Activated B cell treated with CpG ODN at 0.5 μM for 24 hours (primary cell): ENCODE data around the gene CPA3. TPM values are rescaled to one million over a fixed set of nuclear protein-coding genes. Genes with fewer than 3 reads are reported as not detected.

Experiments
- ATAC-seq: fragments of 200-7000 bp; cut with Tn5 transposase; one replicate; pipeline ENCODE4 v1.10.0; 2021; ENCODE audit warnings: low read depth, mild to moderate bottlenecking, moderate library complexity
- CTCF ChIA-PET: fragments of 350-600 bp; sonication (Branson Sonifier 250); formaldehyde crosslinking; loops from one replicate; lab custom pipeline; 2021; ENCODE audit warnings: antibody characterized with exemption; lab: Charles Lee
- POLR2A ChIA-PET: fragments of 350-600 bp; sonication (Branson Sonifier 250); formaldehyde crosslinking; loops from one replicate; lab custom pipeline; 2021; ENCODE audit warnings: antibody characterized with exemption; lab: Charles Lee
- DNase-seq: peaks from one replicate; pipeline ENCODE4 v3.0.0; 2022
- H3K27ac Mint-ChIP-seq: one replicate; pipeline ENCODE4 v1.8.0; 2020; ENCODE audit warnings: mixed read lengths
- H3K27me3 Mint-ChIP-seq: one replicate; pipeline ENCODE4 v1.8.0; 2021; ENCODE audit warnings: mixed read lengths
- H3K36me3 Mint-ChIP-seq: one replicate; pipeline ENCODE4 v1.8.0; 2021; ENCODE audit warnings: low read depth, mixed read lengths
- H3K4me1 Mint-ChIP-seq: one replicate; pipeline ENCODE4 v1.8.0; 2021; ENCODE audit warnings: mixed read lengths
- H3K4me3 Mint-ChIP-seq: one replicate; pipeline ENCODE4 v1.8.0; 2020; ENCODE audit warnings: mild to moderate bottlenecking, mixed read lengths
- H3K9me3 Mint-ChIP-seq: one replicate; pipeline ENCODE4 v1.8.0; 2020; ENCODE audit warnings: mixed read lengths
- CTCF ChIP-seq: fragments of 200-600 bp; IDR thresholded peaks from one replicate; pipeline ENCODE4 v1.8.0; 2022; ENCODE audit warnings: antibody characterized with exemption, mild to moderate bottlenecking
- intact Hi-C: fragments of 100-400 bp; cut with micrococcal nuclease; formaldehyde crosslinking; loops from one replicate; pipeline ENCODE4 v1.15.1; 2024
- total RNA-seq: library from RNA; stranded (reverse); gene quantifications from 2 replicates; pipeline ENCODE4 v1.2.3, GENCODE V29; 2022

Gene CPA3
- total RNA-seq, 1 donor from 2014 or later = not detected

GRCh38 chr3:148873270-148873927 is 8.3 kb downstream of the CPA3 start:
- POLR2A ChIA-PET = no interaction called here
- DNase-seq = no peak
- CTCF ChIA-PET = interaction anchor here (1.0 kb wide), 2 partner anchors 11 to 14 kb away, joined by 3 read pairs; no protein-coding TSS in a partner anchor

GRCh38 chr3:148873977-148874376 is 8.9 kb downstream of the CPA3 start:
- H3K4me1 Mint-ChIP-seq = no peaks in the 10 kb centered on the region
- H3K27ac Mint-ChIP-seq = no peak overlapping the region
- no peaks in the 10 kb centered on the region for H3K36me3 Mint-ChIP-seq
- ChIA-PET CTCF (interaction anchor here (1.0 kb wide), 2 partner anchors 12 to 15 kb away, joined by 3 read pairs; no protein-coding TSS in a partner anchor), POLR2A (no interaction called here)
- no peak for DNase-seq
- intact Hi-C loops = no loop called here
- no peak overlapping the region for H3K4me3 Mint-ChIP-seq
- no peak for ATAC-seq
- peaks cover 2% of the 10 kb centered on the region for H3K27me3 Mint-ChIP-seq
- no peak for TF ChIP-seq CTCF
- H3K9me3 Mint-ChIP-seq = no peaks in the 10 kb centered on the region

More at GRCh38 chr3:148873270-148873927, 8.3 kb downstream of the CPA3 start:
- ATAC-seq = no peak
- no peaks in the 10 kb centered on the region for H3K36me3 Mint-ChIP-seq
- TF ChIP-seq CTCF = no peak
- H3K27ac Mint-ChIP-seq = no peak overlapping the region
- no peaks in the 10 kb centered on the region for H3K9me3 Mint-ChIP-seq
- no peaks in the 10 kb centered on the region for H3K4me1 Mint-ChIP-seq
- H3K4me3 Mint-ChIP-seq = no peak overlapping the region
- intact Hi-C loops = no loop called here
- H3K27me3 Mint-ChIP-seq = peaks cover 2% of the 10 kb centered on the region

- Mint-ChIP-seq H3K9me3 (no peaks in the 10 kb centered on the region), H3K36me3 (no peaks in the 10 kb centered on the region), H3K27ac (no peak overlapping the region), H3K27me3 (peaks cover 2% of the 10 kb centered on the region), H3K4me3 (no peak overlapping the region), H3K4me1 (no peaks in the 10 kb centered on the region)
- CTCF ChIA-PET = no interaction called here
- DNase-seq (no peak), ATAC-seq (no peak)
- TF ChIP-seq CTCF = no peak
- intact Hi-C loops = no loop called here
- POLR2A ChIA-PET = no interaction called here
Observed at GRCh38 chr3:148878095-148878494, 13.0 kb downstream of the CPA3 start.

- Mint-ChIP-seq H3K4me3 (no peak overlapping the region), H3K4me1 (no peaks in the 10 kb centered on the region), H3K36me3 (no peaks in the 10 kb centered on the region), H3K9me3 (no peaks in the 10 kb centered on the region), H3K27me3 (peaks cover 2% of the 10 kb centered on the region), H3K27ac (no peak overlapping the region)
- intact Hi-C loops = no loop called here
- ATAC-seq (no peak), DNase-seq (no peak)
- POLR2A ChIA-PET = no interaction called here
- CTCF ChIA-PET = no interaction called here
- TF ChIP-seq CTCF = no peak
Observed at GRCh38 chr3:148879256-148879655, 14.2 kb downstream of the CPA3 start.

GRCh38 chr3:148880681-148881080 is 15.6 kb downstream of the CPA3 start:
- DNase-seq = no peak
- intact Hi-C loops = no loop called here
- Mint-ChIP-seq H3K27ac (no peak overlapping the region), H3K4me3 (no peak overlapping the region), H3K9me3 (no peaks in the 10 kb centered on the region), H3K27me3 (peaks cover 2% of the 10 kb centered on the region), H3K36me3 (no peaks in the 10 kb centered on the region), H3K4me1 (no peaks in the 10 kb centered on the region)
- ChIA-PET CTCF (no interaction called here), POLR2A (no interaction called here)
- no peak for ATAC-seq
- no peak for TF ChIP-seq CTCF
